ENCODE results near the gene SLC16A3.

DNA sequence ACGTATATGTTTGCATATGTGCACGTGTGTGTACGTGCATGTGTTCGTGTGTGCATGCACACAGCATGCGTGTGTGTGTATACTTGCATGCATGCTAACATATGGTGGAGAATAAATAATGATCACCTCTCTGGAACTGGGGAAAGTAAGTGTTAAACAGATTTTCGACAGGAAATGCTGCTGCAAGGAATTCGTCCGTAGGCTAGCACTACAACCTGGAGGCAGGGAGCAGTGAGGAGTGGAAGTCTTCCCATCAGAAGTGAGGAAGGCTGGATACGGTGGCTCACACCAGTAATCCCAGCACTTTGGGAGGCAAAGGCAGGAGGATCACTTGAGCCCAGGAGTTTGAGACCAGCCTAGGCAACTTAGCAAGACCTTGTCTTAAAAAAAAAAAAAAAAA is 49.5 kb downstream of the SLC16A3 start:
- TF ChIP-seq CTCF (IDR thresholded peaks at IDR 0.05; ENCODE audit: low read length), result no peak
- no peak for TF ChIP-seq EZH2 (optimal IDR thresholded peaks at IDR 0.05; ENCODE audit: low read depth, low read length)

Data from MM.1S (cell line).